PC-3 (cell line): ENCODE measurements around the gene HOXC12. TPM values are rescaled to one million over a fixed set of nuclear protein-coding genes. Genes with fewer than 3 reads are reported as not detected.
A peak's percentile ranks its signal among the peaks of the same experiment; 100 is the strongest.

ENCODE experiments used
- ATAC-seq: fragments of 200-7000 bp; cut with Tn5 transposase; 2 replicates; pipeline ENCODE4 v1.9.1; 2020; ENCODE audit warnings: mild to moderate bottlenecking, moderate library complexity
- BruUV-seq: library from RNA; stranded (reverse); fragments of 400-500 nt; replicated peaks from 2 replicates; lab custom pipeline; 2021; lab: Mats Ljungman, UMichigan
- CTCF ChIA-PET: fragments of 300-600 bp; sonication (Branson Sonifier 250); formaldehyde crosslinking; loops from one replicate; lab custom pipeline; 2022; ENCODE audit warnings: antibody characterized with exemption; lab: Charles Lee
- POLR2A ChIA-PET: fragments of 300-600 bp; sonication (Branson Sonifier 250); formaldehyde crosslinking; loops from one replicate; lab custom pipeline; 2022; ENCODE audit warnings: antibody characterized with exemption; ENCODE audit not compliant: unreplicated experiment; lab: Charles Lee
- DNase-seq: peaks from one replicate; pipeline ENCODE4 v3.0.0-alpha.2; 2015
- H2AFZ ChIP-seq: fragments of 300-600 bp; sonication (generic); 2 replicates; pipeline ENCODE4 v1.6.0; 2016; ENCODE audit warnings: antibody characterized with exemption, low read length
- H3F3A ChIP-seq: fragments of 300-600 bp; sonication (generic); one replicate; pipeline ENCODE4 v1.6.0; 2017; ENCODE audit warnings: antibody characterized with exemption, low read length, control low read depth, mild to moderate bottlenecking; ENCODE audit not compliant: unreplicated experiment
- H3K27ac ChIP-seq: fragments of 300-600 bp; sonication (generic); 2 replicates; pipeline ENCODE4 v1.5.1; 2016; ENCODE audit warnings: mild to moderate bottlenecking, low read length
- H3K27me3 ChIP-seq: fragments of 300-600 bp; sonication (generic); 2 replicates; pipeline ENCODE4 v1.6.1; 2016; ENCODE audit warnings: low read length, mixed read lengths
- H3K36me3 ChIP-seq: fragments of 300-600 bp; sonication (generic); 2 replicates; pipeline ENCODE4 v1.6.1; 2016; ENCODE audit warnings: low read depth, mixed run types, low read length, mixed read lengths
- H3K4me1 ChIP-seq: fragments of 300-600 bp; sonication (generic); 2 replicates; pipeline ENCODE4 v1.5.1; 2016; ENCODE audit warnings: low read length; ENCODE audit not compliant: insufficient read depth
- H3K4me2 ChIP-seq: fragments of 300-600 bp; sonication (generic); 2 replicates; pipeline ENCODE4 v1.6.0; 2016; ENCODE audit warnings: low read length
- H3K4me3 ChIP-seq: fragments of 300-600 bp; sonication (generic); 2 replicates; pipeline ENCODE4 v1.5.1; 2016; ENCODE audit warnings: mild to moderate bottlenecking, low read length, mixed read lengths
- H3K79me2 ChIP-seq: fragments of 300-600 bp; sonication (generic); 2 replicates; pipeline ENCODE4 v1.6.1; 2017; ENCODE audit warnings: low read length, mixed read lengths
- H3K9ac ChIP-seq: fragments of 300-600 bp; sonication (generic); 2 replicates; pipeline ENCODE4 v1.6.0; 2016; ENCODE audit warnings: mild to moderate bottlenecking, low read length
- H3K9me2 ChIP-seq: fragments of 300-600 bp; sonication (generic); replicated peaks from 2 replicates; pipeline ENCODE4 v1.6.1; 2016; ENCODE audit warnings: mixed run types, low read length, mixed read lengths
- H3K9me3 ChIP-seq: fragments of 300-600 bp; sonication (generic); 2 replicates; pipeline ENCODE4 v1.6.1; 2016; ENCODE audit warnings: low read length, mixed read lengths
- H4K20me1 ChIP-seq: fragments of 300-600 bp; sonication (generic); 2 replicates; pipeline ENCODE4 v1.6.1; 2016; ENCODE audit warnings: low read length, mixed read lengths
- EZH2 ChIP-seq: fragments of 300-600 bp; sonication (generic); IDR thresholded peaks from one replicate; pipeline ENCODE4 v1.6.1; 2017; ENCODE audit warnings: antibody characterized with exemption, mild to moderate bottlenecking, low read length; ENCODE audit not compliant: unreplicated experiment
- EZH2phosphoT487 ChIP-seq: fragments of 300-600 bp; sonication (generic); IDR thresholded peaks from 2 replicates; pipeline ENCODE4 v1.6.1; 2018; ENCODE audit warnings: mild to moderate bottlenecking, antibody characterized with exemption, low read length, borderline replicate concordance
- intact Hi-C: fragments of 100-400 bp; cut with micrococcal nuclease; formaldehyde crosslinking; loops from 2 replicates; pipeline ENCODE4 v1.9.0; 2023
- total RNA-seq: library from RNA; depleted of rRNA; stranded (reverse); fragments of >200 nt; gene quantifications from 2 replicates; pipeline ENCODE4 v1.2.3, GENCODE V29; 2014
- TF ChIP-seq, protein P1 (sequence below): fragments of 300-600 bp; sonication (generic); conservative IDR thresholded peaks from 2 replicates; pipeline ENCODE4 v1.5.1; 2017; ENCODE audit warnings: antibody characterized with exemption, low read depth, mild to moderate bottlenecking, low read length

The HOXC12 gene
- total RNA-seq, 1 experiment from 2014 or later, result 0.33 TPM

DNA sequence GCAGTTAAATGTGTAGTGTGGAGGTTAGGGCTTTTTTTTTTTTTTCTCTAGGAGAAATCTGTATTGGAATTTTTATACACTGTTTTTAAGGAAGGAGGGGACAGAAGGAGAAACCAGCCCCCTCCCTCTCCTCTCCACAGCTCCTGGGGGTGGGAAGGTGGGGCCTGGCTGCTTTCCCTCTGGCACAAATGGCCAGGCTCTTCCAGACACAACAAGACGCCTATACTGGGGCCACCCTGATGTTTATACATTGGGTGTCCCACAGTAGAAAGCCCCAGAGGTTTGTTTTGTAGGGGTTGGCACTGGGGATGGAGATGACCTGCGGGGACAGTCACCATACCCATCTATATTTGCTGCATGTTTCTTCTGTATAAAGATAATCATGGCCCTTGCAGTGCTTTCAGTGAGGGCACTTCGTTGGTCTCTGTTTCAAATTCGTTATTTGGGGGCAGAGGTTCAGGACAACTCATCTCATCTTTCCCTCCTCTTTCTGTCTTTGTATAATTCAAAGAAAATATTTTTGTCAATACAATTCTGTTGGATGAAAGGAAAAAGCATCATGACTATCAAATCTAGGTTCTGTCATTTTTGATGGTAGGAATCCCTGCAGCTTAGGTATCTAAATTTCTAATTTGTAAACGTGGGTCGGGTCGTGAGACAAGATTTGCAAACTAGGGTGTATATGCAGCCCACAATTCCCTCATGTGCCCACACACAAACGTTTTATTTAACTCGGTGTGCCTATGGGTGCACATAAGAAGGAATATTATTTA lies 22.3 kb downstream of the HOXC12 start:
- Histone ChIP-seq H3K79me2 (no peaks in the 10 kb centered on the region), H3K27ac (no peak overlapping the region), H2AFZ (no peak overlapping the region), H3K9me3 (no peaks in the 10 kb centered on the region), H3K36me3 (no peaks in the 10 kb centered on the region), H3K9ac (no peak overlapping the region), H3K9me2 (no peaks in the 10 kb centered on the region), H3K4me1 (peaks cover 32% of the 10 kb centered on the region), H3F3A (no peaks in the 10 kb centered on the region), H3K4me2 (peak overlapping the region; percentile 79), H3K27me3 (no peaks in the 10 kb centered on the region), H3K4me3 (no peak overlapping the region), H4K20me1 (no peaks in the 10 kb centered on the region)
- TF ChIP-seq, protein P1, sequence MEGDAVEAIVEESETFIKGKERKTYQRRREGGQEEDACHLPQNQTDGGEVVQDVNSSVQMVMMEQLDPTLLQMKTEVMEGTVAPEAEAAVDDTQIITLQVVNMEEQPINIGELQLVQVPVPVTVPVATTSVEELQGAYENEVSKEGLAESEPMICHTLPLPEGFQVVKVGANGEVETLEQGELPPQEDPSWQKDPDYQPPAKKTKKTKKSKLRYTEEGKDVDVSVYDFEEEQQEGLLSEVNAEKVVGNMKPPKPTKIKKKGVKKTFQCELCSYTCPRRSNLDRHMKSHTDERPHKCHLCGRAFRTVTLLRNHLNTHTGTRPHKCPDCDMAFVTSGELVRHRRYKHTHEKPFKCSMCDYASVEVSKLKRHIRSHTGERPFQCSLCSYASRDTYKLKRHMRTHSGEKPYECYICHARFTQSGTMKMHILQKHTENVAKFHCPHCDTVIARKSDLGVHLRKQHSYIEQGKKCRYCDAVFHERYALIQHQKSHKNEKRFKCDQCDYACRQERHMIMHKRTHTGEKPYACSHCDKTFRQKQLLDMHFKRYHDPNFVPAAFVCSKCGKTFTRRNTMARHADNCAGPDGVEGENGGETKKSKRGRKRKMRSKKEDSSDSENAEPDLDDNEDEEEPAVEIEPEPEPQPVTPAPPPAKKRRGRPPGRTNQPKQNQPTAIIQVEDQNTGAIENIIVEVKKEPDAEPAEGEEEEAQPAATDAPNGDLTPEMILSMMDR, result no peak
- TF ChIP-seq EZH2phosphoT487, result no peak
- TF ChIP-seq EZH2, result no peak
- BruUV-seq, result no TSS peak
- ATAC-seq (no peak), DNase-seq (no peak)
- intact Hi-C loops, result no loop called here
- POLR2A ChIA-PET, result no interaction called here
- CTCF ChIA-PET, result interaction anchor here (0.7 kb wide), 1 partner anchor 13 kb away, joined by 5 read pairs; no protein-coding TSS in a partner anchor

DNA sequence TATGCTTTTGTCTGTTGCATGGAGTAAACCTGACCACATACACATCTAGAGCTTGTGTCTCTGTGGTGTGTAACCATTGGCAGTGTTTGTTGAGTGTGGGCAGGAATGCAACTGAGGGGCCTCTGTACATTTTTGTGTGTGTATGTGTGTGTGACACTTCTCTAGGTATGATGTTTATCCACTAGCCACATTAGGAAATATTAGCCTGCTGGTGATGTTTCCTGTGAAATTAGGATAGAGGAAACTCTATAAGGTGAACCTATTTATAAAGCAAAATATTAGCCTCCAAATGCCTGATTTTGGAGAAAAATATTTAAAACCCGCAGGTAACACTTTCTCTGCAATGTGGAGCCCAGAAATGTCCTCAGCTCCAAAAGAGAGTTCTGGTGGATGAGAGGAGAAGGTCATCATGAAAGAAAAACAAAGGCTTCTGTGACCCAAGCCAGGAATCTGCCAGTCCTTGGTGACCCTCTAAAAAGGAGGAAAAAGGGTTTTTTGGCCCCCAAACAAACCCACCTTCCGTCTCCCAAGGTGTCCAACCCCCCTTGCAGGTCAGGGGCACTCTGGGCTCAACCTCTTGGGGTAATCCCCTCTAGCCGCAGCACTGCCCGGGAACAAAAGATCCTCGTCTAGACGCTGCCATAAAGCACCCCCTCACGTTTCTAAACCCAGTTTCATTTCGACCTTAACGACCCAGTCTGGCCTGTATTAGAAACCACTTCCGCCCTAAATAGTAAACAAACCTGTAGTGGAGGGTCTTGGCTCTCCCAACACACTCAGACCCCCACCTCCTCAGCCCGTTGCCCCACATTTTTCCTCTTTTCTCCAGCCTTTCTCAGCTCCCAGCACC lies 23.1 kb downstream of the HOXC12 start:
- peak overlapping the region; percentile 69 for H2AFZ ChIP-seq
- H3K4me3 ChIP-seq, result peak overlapping the region; percentile 59
- H3K79me2 ChIP-seq, result no peaks in the 10 kb centered on the region
- intact Hi-C loops, result loop anchor here (2.0 kb wide), 1 partner anchor 207 kb away; no protein-coding TSS in a partner anchor
- no peaks in the 10 kb centered on the region for H3K27me3 ChIP-seq
- peak; percentile 14 for DNase-seq
- POLR2A ChIA-PET, result no interaction called here
- no peak overlapping the region for H3K27ac ChIP-seq
- CTCF ChIA-PET, result no interaction called here
- no peak overlapping the region for H3K9ac ChIP-seq
- H3K4me1 ChIP-seq, result peaks cover 24% of the 10 kb centered on the region
- no peaks in the 10 kb centered on the region for H3K9me2 ChIP-seq
- H3K4me2 ChIP-seq, result peak overlapping the region; percentile 79
- H3K36me3 ChIP-seq, result no peaks in the 10 kb centered on the region
- H4K20me1 ChIP-seq, result no peaks in the 10 kb centered on the region
- BruUV-seq, result no TSS peak
- no peak for TF ChIP-seq EZH2phosphoT487
- no peak for TF ChIP-seq EZH2
- TF ChIP-seq, protein P1, result no peak
- no peak for ATAC-seq
- H3F3A ChIP-seq, result no peaks in the 10 kb centered on the region
- H3K9me3 ChIP-seq, result no peaks in the 10 kb centered on the region
